ENCODE measurements around the gene TBC1D8.

DNA sequence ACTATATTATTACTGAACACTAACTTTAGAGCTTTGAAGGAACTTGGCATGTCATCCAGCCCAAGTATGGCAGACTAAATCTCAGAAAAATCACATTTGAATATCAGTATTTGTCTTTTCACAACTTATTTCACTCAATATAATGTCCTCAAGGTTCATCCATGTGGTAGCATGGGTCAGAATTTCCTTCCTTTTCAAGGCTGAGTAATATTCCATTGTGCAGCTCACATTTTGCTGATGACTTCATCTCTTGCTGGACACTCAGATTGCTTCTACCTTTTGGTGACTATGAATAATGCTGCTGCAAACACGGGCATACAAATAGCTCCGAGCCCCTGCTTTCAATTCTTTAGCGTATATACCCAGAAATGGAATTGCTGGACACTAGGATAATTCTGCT lies 102.4 kb downstream of the TBC1D8 start:
- no peak for TF ChIP-seq CTCF (IDR thresholded peaks at IDR 0.05)
- TF ChIP-seq POLR2A (IDR thresholded peaks at IDR 0.05): no peak
